ENCODE results near the gene NUCB1. TPM values are rescaled to one million over a fixed set of nuclear protein-coding genes. Genes with fewer than 3 reads are reported as not detected.
"Not testable (repeated sequence)": the region's sequence is repeated elsewhere in the genome, so short reads cannot be mapped to it uniquely, and the experiment has no call there.

Gene NUCB1
- total RNA-seq, 2 donors from 2014 or later, result 347 to 411 TPM

GRCh38 chr19:48925240-48925843 is 25.2 kb downstream of the NUCB1 start:
- H3K27ac ChIP-seq, result no peak overlapping the region
- no peak for DNase-seq (ENCODE audit: low spot score)
- peaks cover 0 to 8% of the 10 kb centered on the region in 2 donors for H3K4me1 ChIP-seq
- H3K4me3 ChIP-seq, result no peak overlapping the region
- H3K36me3 ChIP-seq, result peaks cover 22% of the 10 kb centered on the region
- TF ChIP-seq, protein P1, sequence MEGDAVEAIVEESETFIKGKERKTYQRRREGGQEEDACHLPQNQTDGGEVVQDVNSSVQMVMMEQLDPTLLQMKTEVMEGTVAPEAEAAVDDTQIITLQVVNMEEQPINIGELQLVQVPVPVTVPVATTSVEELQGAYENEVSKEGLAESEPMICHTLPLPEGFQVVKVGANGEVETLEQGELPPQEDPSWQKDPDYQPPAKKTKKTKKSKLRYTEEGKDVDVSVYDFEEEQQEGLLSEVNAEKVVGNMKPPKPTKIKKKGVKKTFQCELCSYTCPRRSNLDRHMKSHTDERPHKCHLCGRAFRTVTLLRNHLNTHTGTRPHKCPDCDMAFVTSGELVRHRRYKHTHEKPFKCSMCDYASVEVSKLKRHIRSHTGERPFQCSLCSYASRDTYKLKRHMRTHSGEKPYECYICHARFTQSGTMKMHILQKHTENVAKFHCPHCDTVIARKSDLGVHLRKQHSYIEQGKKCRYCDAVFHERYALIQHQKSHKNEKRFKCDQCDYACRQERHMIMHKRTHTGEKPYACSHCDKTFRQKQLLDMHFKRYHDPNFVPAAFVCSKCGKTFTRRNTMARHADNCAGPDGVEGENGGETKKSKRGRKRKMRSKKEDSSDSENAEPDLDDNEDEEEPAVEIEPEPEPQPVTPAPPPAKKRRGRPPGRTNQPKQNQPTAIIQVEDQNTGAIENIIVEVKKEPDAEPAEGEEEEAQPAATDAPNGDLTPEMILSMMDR (IDR thresholded peaks at IDR 0.05), result no peak
- no peaks in the 10 kb centered on the region for H3K27me3 ChIP-seq
- H3K9me3 ChIP-seq, result no peaks in the 10 kb centered on the region

DNA sequence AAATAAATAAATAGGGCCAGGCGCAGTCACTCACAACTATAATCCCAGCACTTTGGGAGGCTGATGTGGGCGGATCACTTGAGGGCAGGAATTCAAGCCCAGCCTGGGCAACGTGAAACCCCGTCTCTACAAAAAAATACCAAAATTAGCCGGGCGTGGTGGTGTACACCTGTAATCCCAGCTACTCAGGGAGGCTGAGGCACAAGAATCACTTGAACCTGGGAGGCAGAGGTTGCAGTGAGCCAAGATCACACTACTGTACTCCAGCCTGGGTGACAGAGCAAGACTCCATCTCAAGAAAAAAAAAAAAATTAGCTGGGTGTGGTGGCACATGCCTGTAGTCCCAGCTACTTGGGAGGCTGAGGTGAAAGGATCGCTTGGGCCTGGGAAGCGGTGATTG is 25.8 kb downstream of the NUCB1 start:
- H3K4me3 ChIP-seq; H3K27ac ChIP-seq; H3K9me3 ChIP-seq; H3K27me3 ChIP-seq; H3K4me1 ChIP-seq; DNase-seq (ENCODE audit: low spot score): not testable (repeated sequence)
- H3K36me3 ChIP-seq, result peaks cover 17% of the 10 kb centered on the region

DNA sequence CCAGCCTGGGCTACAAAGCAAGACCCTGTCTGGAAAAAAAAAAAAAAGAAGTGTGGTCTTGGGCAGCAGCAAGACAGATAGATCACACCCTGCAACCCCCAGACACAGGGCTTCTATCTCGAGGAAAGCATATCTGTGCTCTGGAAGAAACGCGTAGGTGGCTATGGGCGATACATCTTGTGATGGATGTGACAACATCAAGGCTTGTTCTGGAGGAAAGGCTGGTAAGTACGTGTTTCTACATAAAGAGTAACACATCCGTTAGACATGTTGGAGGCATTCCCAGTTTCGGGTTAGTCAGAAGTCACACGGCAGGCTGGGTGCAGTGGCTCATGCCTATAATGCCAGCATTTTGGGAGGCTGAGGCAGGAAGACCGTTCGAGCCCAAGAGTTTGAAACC is 26.8 kb downstream of the NUCB1 start:
- Histone ChIP-seq H3K36me3 (peaks cover 7% of the 10 kb centered on the region), H3K9me3 (no peaks in the 10 kb centered on the region), H3K4me1 (peaks cover 0 to 8% of the 10 kb centered on the region in 2 donors), H3K27ac (no peak overlapping the region), H3K4me3 (no peak overlapping the region), H3K27me3 (no peaks in the 10 kb centered on the region)
- peak; percentile 82 for DNase-seq (ENCODE audit: low spot score)
- TF ChIP-seq, protein P1 (IDR thresholded peaks at IDR 0.05), result no peak

DNA sequence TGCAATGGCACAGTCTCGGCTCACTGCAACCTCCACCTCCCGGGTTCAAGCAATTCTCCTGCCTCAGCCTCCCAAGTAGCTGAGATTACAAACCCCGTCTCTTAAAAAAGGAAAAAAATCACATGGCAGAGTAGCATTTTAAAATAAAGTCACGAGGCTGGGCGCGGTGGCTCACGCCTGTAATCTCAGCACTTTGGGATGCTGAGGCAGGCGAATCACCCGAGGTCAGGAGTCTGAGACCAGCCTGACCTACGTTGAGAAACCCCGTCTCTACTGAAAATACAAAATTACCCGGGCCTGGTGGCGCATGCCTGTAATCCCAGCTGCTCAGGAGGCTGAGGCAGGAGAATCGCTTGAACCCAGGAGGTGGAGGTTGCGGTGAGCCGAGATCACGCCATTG is 27.6 kb downstream of the NUCB1 start:
- H3K9me3 ChIP-seq; H3K4me1 ChIP-seq; H3K4me3 ChIP-seq; H3K27me3 ChIP-seq; H3K27ac ChIP-seq; DNase-seq (ENCODE audit: low spot score); H3K36me3 ChIP-seq: not testable (repeated sequence)

DNA sequence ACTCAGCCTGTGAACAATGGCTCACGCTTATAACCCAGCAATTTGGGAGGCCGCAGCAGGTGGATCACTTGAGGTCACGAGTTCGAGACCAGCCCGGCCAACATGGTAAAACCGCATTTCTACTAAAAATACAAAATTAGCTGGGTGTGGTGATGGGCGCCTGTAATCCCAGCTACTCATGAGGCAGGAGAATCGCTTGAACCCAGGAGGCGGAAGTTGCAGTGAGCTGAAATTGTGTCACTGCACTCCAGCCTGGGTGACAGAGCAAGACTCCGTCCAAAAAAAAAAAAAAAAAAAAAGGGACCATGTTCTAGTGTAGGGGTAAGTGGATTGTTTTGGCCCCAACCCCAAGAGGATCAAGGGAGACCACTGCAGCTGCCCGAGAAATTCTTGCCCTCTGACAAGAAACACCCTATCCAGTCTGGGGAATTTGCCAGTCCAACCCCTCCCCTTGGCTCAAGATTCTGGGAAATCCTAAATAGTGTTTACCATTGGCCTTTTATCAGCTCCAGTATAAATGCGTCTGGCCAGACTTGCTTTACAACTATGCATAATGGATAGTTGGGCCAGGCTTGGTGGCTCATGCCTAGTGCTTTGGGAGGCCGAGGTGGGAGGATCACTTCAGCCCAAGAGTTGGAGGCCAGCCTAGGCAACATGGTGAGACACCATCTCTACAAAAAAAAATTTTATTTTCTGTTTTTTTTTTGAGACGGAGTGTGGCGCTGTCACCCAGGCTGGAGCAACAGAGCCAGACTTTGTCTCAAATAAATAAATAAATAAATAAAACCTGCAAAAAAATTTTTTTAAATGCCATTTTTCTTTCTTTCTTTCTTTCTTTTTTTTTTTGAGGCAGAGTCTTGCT is 28.3 kb downstream of the NUCB1 start:
- H3K4me1 ChIP-seq, result peaks cover 0 to 13% of the 10 kb centered on the region in 2 donors
- no peaks in the 10 kb centered on the region for H3K27me3 ChIP-seq
- TF ChIP-seq, protein P1 (IDR thresholded peaks at IDR 0.05), result no peak
- H3K36me3 ChIP-seq, result no peaks in the 10 kb centered on the region
- no peak overlapping the region for H3K27ac ChIP-seq
- H3K4me3 ChIP-seq, result no peak overlapping the region
- no peaks in the 10 kb centered on the region for H3K9me3 ChIP-seq
- DNase-seq (ENCODE audit: low spot score), result no peak

GRCh38 chr19:48933382-48933932 is 33.3 kb downstream of the NUCB1 start, which contains the start of gene DHDH:
DHDH (plus strand) TSS chr19:48933699; CDS start chr19:48933722, 23 bp downstream.
- peak within 1 kb of the TSS; percentile 22 to 52 for H3K4me3 ChIP-seq
- H3K27ac ChIP-seq, result no peak within 1 kb of the TSS
- DNase-seq (ENCODE audit: low spot score), result peak; percentile 68
- TF ChIP-seq, protein P1 (IDR thresholded peaks at IDR 0.05), result no peak
- H3K9me3 ChIP-seq, result no peaks in the 10 kb centered on the region
- H3K27me3 ChIP-seq, result no peaks in the 10 kb centered on the region
- H3K36me3 ChIP-seq, result no peaks in the 10 kb centered on the region
- peaks cover 0 to 12% of the 10 kb centered on the region in 2 donors for H3K4me1 ChIP-seq

Measured in right atrium auricular region (tissue), 2 donors.